Measurements from ENCODE around the gene ARHGAP28. TPM values are rescaled to one million over a fixed set of nuclear protein-coding genes. Genes with fewer than 3 reads are reported as not detected.

Gene ARHGAP28
- total and polyA plus RNA-seq, 11 donors: 0.42 to 7.5 (median 1.8) TPM

DNA sequence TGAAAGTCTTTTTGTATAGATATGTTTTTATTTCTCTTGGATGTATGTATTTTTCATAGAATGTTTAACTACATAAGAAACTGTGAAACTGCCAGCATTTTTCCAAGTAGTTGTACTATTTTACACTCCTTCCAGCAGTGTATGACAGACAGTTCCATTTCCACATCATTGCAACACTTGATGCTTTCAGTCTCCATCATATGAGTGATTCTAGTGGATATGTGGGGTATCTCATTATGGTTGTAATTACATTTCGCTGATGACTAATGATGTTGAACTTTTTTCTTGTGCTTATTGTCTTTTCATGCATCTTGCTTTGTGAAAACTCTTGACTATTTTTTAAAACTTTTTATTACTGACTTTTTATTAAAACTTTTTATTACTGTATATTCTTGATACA is 101.4 kb downstream of the ARHGAP28 start:
- no peaks in the 10 kb centered on the region for H3K36me3 ChIP-seq
- no peaks in the 10 kb centered on the region for H3K4me1 ChIP-seq
- H3K27ac ChIP-seq: no peak overlapping the region
- no peaks in the 10 kb centered on the region for H3K27me3 ChIP-seq
- H3K4me3 ChIP-seq: no peak overlapping the region
- intact Hi-C loops (cut with DNase I): no loop called here
- DNase-seq (no peak), ATAC-seq (no peak)
- WGBS, 4 donors: 95 to 100% (median 97%) methylated on average over 1 of the region's 1 CpG
- peaks cover 0 to 27% (median 0%) of the 10 kb centered on the region in 12 donors for H3K9me3 ChIP-seq
- TF ChIP-seq POLR2A (IDR thresholded peaks at IDR 0.05): no peak
- TF ChIP-seq, protein P1, sequence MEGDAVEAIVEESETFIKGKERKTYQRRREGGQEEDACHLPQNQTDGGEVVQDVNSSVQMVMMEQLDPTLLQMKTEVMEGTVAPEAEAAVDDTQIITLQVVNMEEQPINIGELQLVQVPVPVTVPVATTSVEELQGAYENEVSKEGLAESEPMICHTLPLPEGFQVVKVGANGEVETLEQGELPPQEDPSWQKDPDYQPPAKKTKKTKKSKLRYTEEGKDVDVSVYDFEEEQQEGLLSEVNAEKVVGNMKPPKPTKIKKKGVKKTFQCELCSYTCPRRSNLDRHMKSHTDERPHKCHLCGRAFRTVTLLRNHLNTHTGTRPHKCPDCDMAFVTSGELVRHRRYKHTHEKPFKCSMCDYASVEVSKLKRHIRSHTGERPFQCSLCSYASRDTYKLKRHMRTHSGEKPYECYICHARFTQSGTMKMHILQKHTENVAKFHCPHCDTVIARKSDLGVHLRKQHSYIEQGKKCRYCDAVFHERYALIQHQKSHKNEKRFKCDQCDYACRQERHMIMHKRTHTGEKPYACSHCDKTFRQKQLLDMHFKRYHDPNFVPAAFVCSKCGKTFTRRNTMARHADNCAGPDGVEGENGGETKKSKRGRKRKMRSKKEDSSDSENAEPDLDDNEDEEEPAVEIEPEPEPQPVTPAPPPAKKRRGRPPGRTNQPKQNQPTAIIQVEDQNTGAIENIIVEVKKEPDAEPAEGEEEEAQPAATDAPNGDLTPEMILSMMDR (IDR thresholded peaks at IDR 0.05): no peak

DNA sequence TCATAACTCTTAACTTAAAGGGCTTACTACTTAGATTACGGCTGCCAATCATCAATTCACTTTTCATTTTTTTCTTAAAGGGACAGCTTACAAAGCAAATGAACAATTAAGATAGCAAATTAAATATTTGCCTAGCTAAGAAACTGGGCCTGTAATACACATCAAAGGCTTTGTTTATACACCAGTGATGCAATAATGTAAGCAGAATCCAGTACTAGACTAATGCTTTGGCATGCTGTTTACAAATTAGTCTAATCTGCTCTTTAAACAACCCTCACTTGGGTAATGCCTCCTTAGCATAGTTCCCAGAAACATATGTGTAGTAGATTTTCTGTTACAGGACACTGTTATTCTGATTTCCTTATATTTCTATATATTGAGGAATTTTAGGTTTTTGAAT is 105.8 kb downstream of the ARHGAP28 start:
- TF ChIP-seq, protein P1 (IDR thresholded peaks at IDR 0.05): no peak
- no peak for TF ChIP-seq POLR2A (IDR thresholded peaks at IDR 0.05)
- intact Hi-C loops (cut with DNase I): no loop called here
- ATAC-seq (no peak), DNase-seq (no peak)
- no peak overlapping the region for H3K27ac ChIP-seq
- no peaks in the 10 kb centered on the region for H3K36me3 ChIP-seq
- H3K9me3 ChIP-seq: peaks cover 0 to 22% (median 0%) of the 10 kb centered on the region in 12 donors
- no peaks in the 10 kb centered on the region for H3K27me3 ChIP-seq
- no peak overlapping the region for H3K4me3 ChIP-seq
- 92 to 98% (median 93%) methylated on average over 1 of the region's 1 CpG for WGBS, 4 donors
- H3K4me1 ChIP-seq: no peaks in the 10 kb centered on the region

DNA sequence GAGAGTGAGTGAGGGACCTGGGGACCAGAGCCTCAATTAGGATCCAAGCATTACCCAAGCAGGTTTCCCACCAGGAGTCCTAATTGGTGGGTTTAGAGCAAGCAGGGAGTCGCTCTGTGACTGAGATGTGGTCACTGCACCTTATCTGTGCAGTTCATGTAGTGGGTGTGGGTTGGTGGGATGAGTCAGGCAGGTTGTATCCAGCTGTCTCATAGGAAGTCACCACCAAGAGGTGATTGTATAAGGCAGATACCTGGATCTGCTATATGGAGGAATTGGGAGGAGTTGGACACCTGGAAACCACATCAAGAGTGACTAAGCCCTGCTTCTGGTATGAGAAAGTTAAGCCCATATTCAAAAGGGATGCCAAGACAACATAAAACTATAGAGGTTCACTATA is 106.8 kb downstream of the ARHGAP28 start:
- Histone ChIP-seq H3K27ac (no peak overlapping the region), H3K27me3 (no peaks in the 10 kb centered on the region), H3K9me3 (peaks cover 0 to 17% (median 0%) of the 10 kb centered on the region in 12 donors), H3K36me3 (no peaks in the 10 kb centered on the region), H3K4me3 (no peak overlapping the region), H3K4me1 (no peaks in the 10 kb centered on the region)
- 98 to 100% (median 100%) methylated on average over 1 of the region's 1 CpG for WGBS, 4 donors
- DNase-seq (no peak), ATAC-seq (no peak)
- TF ChIP-seq, protein P1 (IDR thresholded peaks at IDR 0.05): no peak
- no peak for TF ChIP-seq POLR2A (IDR thresholded peaks at IDR 0.05)
- intact Hi-C loops (cut with DNase I): no loop called here

DNA sequence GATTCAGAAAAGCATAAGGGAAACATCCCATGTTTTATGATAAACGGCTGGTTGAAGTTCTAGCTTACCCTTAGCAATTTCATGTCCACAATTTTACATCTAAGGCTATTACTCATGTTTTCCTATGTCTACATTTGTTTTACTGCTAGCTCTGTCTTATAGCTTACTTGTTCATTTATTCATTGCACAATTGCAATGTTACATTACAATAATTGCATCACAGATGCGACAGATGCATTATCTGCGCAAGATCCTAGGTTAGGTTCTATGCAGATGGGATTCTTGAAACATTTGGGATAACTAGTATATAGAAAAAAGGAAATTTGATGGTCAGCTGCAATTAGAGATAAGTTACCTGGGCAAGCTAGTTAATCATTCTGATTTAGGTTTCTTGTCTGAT is 108.4 kb downstream of the ARHGAP28 start:
- ATAC-seq (no peak), DNase-seq (no peak)
- Histone ChIP-seq H3K4me1 (no peaks in the 10 kb centered on the region), H3K27ac (no peak overlapping the region), H3K27me3 (no peaks in the 10 kb centered on the region), H3K36me3 (no peaks in the 10 kb centered on the region), H3K9me3 (peaks cover 0 to 2% (median 0%) of the 10 kb centered on the region in 12 donors), H3K4me3 (no peak overlapping the region)
- intact Hi-C loops (cut with DNase I): no loop called here
- WGBS, 4 donors: 97 to 98% (median 98%) methylated on average over 3 of the region's 3 CpGs
- no peak for TF ChIP-seq POLR2A (IDR thresholded peaks at IDR 0.05)
- TF ChIP-seq, protein P1 (IDR thresholded peaks at IDR 0.05): no peak
